ENCODE measurements around the gene RRP1. TPM values are rescaled to one million over a fixed set of nuclear protein-coding genes. Genes with fewer than 3 reads are reported as not detected.

The RRP1 gene
- total and polyA plus RNA-seq, 2 of the 13 experiments (the other 11 are each of a cell fraction or from before 2014, with no cell fraction given) = 20.1 to 35.1 TPM

- TF ChIP-seq ZNF142 (CRISPR knock-in tag; IDR thresholded peaks at IDR 0.05) (no peak; the same call in 1 of the 2 replicates), KIAA2018 (CRISPR knock-in tag; IDR thresholded peaks at IDR 0.05; ENCODE audit: borderline replicate concordance) (no peak), IRF2 (CRISPR knock-in tag; IDR thresholded peaks at IDR 0.05) (peak; percentile 81; the same call in 1 of the 2 replicates), HOXA7 (CRISPR knock-in tag; IDR thresholded peaks at IDR 0.05) (no peak), MED8 (CRISPR knock-in tag; IDR thresholded peaks at IDR 0.05; ENCODE audit: insufficient replicate concordance) (peak; percentile 14), ZNF615 (CRISPR knock-in tag; IDR thresholded peaks at IDR 0.05; ENCODE audit: borderline replicate concordance) (no peak), ZNF33A (CRISPR knock-in tag; IDR thresholded peaks at IDR 0.05; ENCODE audit: borderline replicate concordance) (no peak), NR3C1 (CRISPR knock-in tag; IDR thresholded peaks at IDR 0.05) (no peak), ZNF563 (CRISPR knock-in tag; IDR thresholded peaks at IDR 0.05) (0 out of 2 replicates have a peak, but pooled peaks have one; percentile 68), SP5 (CRISPR knock-in tag; IDR thresholded peaks at IDR 0.05; ENCODE audit: borderline replicate concordance, low read depth) (peak; percentile 73)
- TF ChIP-seq, protein P1, sequence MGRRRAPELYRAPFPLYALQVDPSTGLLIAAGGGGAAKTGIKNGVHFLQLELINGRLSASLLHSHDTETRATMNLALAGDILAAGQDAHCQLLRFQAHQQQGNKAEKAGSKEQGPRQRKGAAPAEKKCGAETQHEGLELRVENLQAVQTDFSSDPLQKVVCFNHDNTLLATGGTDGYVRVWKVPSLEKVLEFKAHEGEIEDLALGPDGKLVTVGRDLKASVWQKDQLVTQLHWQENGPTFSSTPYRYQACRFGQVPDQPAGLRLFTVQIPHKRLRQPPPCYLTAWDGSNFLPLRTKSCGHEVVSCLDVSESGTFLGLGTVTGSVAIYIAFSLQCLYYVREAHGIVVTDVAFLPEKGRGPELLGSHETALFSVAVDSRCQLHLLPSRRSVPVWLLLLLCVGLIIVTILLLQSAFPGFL (CRISPR knock-in tag; IDR thresholded peaks at IDR 0.05) = no peak
- TF ChIP-seq, protein P2, sequence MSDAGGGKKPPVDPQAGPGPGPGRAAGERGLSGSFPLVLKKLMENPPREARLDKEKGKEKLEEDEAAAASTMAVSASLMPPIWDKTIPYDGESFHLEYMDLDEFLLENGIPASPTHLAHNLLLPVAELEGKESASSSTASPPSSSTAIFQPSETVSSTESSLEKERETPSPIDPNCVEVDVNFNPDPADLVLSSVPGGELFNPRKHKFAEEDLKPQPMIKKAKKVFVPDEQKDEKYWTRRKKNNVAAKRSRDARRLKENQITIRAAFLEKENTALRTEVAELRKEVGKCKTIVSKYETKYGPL (CRISPR knock-in tag; IDR thresholded peaks at IDR 0.05) = no peak
These were observed at the start of gene RRP1 (continued) for GRCh38 chr21:43789276-43790009.
